GM19397 (cell line): ENCODE measurements around the gene UBE2R2.
"Not testable (repeated sequence)": the region's sequence is repeated elsewhere in the genome, so short reads cannot be mapped to it uniquely, and the experiment has no call there.

ENCODE experiments used
- ATAC-seq: cut with Tn5 transposase; IDR thresholded peaks from one replicate; pipeline ENCODE4 v1.9.1; 2021; ENCODE audit warnings: mild to moderate bottlenecking, moderate library complexity; ENCODE audit not compliant: unreplicated experiment

Gene UBE2R2

DNA sequence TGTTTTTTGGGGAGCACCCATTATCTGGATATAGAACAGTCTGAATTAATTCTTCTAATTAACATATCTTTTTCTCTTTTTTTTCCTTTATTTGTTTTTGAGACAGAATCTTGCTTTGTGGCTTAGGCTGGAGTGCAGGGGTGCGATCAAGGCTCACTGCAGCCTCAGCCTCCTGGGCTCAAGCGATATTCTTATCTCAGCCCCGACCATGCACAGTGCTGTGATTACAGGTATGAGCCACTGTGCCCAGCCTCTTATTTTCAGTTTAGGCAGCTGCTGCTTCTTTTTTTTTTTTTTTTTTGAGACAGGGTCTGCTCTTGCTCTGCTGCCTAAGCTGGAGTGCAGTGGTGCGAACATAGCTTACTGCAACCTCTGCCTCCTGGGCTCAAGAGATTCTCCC lies 20.2 kb downstream of the UBE2R2 start:
- ATAC-seq: no peak

DNA sequence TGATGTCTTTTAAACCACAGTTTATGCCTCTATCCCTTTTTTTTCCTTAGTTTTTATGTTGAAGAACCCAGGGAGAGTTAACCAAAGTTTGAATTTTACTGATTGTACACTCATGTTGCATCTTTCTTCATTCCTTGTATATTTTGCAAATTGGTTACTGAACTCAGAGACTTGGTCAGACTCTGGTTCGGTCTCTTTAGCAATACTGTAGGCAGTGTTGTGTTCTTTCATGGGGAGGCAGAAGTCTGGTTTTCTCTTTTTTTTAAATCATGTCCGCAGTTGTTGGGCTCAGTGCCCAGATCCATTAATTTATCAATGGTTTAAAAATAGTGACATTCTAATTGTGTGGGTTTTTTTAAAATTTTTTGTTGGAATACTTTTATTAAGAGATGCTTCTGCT lies 23.4 kb downstream of the UBE2R2 start:
- no peak for ATAC-seq

DNA sequence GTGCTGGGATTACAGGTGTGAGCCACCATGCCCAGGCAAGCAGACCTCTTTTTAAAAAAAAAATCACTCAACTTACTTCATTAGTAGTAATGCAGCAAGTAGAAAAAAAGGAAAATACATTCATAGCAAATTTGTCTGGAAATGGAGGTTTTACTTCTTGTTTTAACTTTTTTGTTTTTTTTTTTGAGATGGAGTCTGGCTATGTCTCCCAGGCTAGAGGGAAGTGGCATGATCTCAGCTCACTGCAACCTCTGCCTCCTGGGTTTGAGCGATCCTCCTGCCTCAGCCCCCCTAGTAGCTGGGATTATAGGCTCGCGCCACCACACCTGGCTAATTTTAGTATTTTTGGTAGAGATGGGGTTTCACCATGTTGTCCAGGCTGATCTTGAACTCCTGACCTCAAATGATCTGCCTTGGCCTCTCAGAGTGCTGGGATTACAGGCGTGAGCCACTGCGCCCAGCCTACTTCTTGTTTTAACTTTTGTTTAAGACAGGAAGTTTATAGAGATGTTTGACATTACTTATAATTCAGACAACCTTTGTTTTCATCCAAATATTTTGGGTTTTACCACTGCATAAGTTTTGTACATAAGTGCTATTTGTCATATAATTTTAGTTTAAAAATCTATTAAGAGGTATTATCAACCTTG lies 26.5 kb downstream of the UBE2R2 start:
- no peak for ATAC-seq

DNA sequence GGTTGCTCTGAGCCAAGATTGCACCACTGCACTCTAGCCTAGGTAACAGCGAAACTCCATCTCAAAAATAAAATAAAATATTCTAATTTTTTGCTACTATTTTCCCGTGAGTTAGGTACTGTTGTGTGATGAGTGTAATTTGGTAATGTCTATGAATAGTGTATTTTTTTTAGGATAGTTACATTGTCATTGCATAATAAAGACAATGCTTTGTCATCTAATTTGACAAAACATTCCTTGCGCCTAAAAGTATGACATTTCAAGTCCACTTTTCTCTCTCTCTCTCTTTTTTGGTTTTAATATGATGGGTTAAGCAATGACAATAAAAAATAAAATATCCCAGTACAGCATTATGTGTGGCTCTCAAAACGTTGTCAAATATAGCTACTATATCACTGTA lies 29.3 kb downstream of the UBE2R2 start:
- ATAC-seq: no peak

DNA sequence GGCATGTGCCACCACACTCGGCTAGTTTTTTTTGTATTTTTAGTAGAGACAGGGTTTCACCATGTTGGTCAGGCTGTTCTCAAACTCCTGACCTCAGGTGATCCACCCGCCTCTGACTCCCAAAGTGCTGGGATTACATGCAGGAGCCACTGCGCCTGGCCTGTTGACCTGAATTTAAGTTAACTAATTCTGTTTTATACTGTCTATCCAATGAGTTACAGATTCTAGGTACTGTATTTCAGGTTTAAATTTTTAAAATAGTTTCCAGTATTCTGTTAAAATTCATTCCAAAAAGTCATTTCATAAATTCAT lies 30.9 kb downstream of the UBE2R2 start:
- not testable (repeated sequence) for ATAC-seq

DNA sequence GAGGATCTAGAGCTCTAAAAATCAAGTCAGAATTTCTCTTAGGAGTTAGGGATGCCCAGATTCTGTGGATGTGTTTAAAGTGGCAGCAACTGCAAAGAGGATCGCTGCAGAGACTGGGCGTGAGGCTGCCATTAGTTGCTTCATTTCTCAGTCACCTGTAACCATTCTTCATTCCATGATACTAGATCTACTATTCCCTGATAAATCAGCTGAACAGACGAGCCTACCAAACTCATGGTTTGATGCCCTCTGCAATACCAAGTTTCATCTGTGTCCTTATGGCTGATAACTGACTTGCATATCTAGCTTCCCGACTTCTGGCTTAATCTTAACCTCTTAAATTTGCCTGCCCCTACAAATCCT lies 33.3 kb downstream of the UBE2R2 start:
- no peak for ATAC-seq

DNA sequence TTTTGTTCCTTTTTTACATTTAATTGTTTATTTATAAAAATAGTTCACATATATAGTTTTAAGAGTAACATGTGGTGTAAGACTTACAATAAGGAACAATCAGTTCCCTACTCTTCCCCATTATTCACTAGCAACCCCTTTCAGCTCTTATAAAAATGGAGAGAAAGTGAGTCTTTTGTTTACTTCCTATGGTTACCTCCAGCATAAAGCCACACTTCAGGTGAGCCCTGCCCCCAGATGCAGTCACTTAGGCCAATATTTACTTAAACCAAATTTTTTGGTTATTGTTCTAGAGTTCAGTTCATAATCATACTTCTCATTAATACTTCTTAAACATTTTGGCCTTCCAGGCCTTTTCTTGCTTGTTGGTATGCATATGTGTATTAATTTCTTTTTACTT lies 33.7 kb downstream of the UBE2R2 start:
- no peak for ATAC-seq

DNA sequence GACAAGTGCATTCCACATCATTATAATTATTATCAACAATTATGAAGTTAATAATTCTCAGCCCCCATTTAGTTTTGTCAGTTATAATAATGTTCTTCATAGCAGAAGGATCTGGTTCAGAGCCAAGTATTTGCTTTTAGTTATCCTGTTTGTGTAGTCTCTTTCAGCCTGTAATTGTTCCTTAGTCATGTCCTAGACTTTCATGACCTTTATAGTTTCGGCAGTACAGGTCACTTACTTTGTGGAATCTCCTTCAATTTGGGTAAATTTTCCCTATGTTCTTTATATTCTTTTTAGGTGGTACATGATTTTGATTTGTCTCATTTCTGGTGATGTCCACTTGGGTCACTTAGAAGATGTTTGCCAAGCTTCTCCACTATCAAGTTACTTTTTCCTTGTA lies 34.3 kb downstream of the UBE2R2 start:
- no peak for ATAC-seq

DNA sequence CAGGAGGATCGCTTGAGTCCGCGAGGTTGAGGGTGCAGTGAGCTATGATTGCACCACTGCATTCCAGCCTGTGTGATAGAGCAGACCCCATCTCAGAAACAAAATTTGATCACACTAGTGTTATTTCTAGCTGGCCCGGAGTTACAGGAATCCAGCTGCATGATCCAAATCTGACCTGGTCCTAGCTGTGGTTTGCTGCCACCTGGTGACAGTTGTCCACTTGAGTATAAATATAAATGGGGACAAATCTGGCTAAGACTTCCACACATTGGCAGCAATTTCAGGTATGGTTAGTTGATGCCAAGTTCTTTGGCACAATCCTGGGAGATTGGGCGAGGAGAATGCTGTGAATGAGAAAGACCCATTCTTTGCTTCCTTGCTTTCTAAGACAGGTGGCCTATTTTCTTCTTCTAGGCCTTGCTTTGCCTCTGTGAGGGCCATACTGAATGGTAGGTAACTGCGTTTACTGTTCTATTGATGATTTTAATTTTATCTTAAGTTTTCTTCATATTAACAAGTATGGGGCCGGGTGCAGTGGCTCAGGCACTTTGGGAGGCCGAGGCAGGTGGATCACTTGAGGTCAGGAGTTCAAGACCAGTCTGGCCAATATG lies 35.4 kb downstream of the UBE2R2 start:
- ATAC-seq: no peak

DNA sequence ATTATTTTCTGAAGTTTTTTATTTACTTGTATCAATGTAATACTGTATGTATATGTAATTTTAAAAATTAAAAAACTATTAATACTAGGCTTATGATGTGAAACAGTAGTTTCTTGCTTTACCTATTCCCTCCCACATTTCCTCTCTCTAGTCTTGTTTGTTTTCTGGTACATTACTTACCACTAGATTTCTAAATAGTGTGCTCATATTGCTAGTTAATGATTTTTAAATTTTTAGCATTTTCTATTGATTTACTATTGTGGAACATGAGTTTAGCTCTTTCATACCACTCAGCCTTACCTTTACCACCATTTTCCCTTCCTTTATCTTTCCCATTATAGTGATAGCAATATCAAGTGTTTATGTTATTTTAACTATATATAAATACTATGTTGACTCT lies 39.3 kb downstream of the UBE2R2 start:
- no peak for ATAC-seq

DNA sequence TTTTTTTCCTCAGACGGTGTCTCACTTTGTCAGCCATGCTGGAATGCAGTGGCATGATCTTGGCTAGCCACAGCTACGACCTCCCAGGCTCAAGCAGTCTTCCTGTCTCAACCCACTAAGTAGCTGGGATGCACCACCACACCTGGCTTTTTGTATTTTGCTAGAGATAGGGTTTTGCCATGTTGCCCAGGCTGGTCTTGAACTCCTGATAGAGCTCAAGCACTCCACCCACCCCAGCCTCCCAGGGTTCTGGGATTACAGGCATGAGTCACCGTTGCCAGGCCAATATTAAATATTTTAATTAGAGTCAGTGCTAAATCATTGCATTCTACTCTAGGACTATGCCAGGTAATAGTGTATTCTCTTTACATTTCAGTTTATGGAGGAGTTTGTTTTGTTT lies 41.5 kb downstream of the UBE2R2 start:
- no peak for ATAC-seq

DNA sequence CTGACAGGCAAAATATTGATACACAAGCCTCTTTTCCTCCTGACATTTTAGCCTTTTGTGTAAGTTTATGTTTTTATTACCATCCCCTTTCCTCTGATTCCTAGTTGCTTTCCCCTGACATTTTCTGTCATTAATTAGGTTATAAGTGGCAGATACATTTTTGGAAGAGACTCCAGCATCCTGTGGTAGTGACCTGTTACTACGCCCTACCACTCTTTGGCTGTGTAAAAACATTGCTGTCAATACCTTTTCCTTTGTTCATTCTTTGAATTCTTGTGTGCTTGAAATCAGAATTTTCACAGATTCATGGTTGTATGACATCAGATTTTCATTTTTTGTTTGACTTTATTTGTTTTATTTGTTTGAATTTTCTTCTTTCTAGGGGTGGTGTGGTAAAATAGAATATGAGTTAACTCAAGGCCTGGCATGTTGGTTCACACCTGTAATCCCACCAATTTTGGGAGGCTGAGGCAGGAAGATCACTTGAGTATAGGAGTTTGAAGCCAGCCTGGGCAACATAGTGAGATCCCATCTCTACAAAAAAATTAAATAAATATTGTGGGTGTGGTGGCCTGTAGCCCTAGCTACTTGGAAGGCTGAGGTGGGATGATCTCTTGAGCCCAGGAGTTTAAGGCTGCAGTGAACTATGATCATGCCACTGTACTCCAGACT lies 43.4 kb downstream of the UBE2R2 start:
- ATAC-seq: no peak

DNA sequence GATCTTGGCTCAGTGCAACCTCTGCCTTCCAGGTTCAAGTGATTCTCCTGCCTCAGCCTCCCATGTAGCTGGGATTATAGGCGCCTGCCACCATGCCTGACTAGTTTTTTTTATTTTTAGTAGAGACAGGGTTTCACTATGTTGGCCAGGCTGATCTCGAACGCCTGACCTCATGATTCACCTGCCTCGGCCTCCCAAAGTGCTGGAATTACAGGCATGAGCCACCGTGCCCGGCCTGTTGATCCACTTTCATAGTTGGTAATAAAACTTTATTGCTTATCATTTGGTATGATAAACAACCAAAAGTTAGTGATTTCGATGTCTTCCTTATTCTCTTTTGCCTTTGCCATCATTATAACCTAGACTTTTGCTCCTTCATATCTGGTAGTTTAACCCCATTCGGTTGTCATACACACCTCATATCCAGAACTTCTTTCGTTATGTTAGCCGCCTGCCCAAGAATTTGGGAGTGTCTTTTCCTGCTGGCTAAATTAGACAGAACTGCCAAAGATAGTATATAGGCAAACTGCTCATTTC lies 45.0 kb downstream of the UBE2R2 start:
- ATAC-seq: no peak

DNA sequence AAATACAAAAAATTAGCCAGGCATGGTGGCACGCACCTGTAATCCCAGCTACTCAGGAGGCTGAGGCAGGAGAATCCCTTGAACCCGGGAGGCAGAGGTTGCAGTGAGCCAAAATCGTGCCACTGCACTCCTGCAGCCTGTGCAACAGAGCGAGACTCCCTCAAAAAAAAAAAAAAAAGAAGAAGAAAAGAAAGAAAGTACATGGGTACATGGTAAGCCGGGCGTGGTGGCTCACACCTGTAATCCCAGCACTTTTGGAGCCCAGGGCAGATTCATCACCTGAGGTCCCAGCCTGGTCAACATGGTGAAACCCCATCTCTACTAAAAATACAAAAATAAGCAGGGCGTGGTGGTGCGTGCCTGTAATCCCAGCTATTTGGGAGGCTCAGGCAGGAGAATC lies 46.1 kb downstream of the UBE2R2 start:
- ATAC-seq: not testable (repeated sequence)

DNA sequence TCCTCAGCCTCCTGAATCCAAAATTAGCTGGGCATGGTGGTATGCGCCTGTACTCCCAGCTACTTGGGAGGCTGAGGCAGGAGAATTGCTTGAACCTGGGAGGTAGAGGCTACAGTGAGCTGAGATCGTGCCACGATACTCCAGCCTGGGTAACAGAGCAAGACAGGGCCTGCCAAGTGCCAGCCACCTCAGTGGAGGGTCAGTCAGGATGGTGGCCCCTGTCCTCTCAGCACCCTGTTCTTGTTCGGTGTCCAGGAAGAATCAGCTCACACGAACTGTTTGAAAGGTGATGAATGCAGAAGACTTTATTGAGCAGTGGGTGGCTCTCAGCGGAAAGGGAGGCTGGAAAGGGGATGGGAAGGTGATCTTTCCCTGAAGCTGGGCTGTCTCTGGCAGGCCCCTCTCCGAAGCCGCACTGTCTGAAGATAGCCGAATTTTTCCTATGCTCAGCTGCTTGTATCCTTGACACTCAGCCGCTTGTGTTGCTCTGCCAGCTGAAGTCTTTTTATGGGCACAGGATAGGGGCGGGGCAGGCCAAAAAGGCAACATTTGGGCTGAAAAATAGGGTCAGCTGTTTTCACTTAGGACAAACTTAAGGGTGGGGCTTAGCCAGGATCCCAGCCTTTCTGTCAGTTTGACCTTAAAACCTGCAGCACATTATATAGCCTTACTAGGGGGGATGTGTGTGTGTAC lies 50.9 kb downstream of the UBE2R2 start:
- ATAC-seq: no peak

DNA sequence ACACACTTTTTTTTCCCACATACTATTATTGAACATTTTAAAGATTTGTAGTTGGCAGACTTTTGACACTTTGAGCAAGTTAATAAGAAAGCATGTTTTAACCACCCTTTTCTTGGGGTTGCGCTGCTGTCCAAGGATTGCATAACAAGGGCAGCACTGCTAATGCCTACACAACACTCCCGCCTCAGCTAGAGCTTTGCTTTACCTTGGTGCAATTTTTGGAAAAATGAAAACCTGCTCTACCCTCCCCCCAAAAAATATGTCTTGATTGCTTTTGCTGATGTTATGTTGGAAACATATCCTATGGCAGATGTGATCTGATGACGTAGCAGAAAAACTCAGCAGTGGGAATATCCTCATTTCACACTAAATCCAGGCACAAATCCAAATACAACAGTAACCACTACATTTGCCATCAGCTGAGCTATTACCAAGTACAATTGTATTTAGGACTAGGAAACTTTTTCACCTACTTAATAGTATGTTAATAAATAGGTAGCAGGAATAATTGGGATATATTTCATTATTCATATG lies 51.5 kb downstream of the UBE2R2 start:
- ATAC-seq: no peak

DNA sequence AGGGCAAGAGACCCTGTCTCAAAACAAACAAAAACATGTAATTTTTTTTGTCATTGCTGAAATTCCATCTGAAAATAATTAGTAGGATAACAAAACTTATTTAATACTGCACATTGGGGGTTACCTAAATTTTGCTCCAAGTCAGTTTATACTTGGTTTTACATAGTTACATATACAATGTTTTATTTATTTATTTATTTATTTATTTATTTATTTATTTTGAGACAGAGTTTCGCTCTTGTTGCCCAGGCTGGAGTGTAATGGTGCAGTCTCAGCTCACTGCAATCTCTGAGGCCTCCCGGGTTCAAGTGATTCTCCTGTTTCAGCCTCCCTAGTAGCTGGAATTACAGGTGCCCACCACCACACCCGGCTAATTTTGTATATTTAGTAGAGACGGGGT lies 52.3 kb downstream of the UBE2R2 start:
- ATAC-seq: not testable (repeated sequence)

DNA sequence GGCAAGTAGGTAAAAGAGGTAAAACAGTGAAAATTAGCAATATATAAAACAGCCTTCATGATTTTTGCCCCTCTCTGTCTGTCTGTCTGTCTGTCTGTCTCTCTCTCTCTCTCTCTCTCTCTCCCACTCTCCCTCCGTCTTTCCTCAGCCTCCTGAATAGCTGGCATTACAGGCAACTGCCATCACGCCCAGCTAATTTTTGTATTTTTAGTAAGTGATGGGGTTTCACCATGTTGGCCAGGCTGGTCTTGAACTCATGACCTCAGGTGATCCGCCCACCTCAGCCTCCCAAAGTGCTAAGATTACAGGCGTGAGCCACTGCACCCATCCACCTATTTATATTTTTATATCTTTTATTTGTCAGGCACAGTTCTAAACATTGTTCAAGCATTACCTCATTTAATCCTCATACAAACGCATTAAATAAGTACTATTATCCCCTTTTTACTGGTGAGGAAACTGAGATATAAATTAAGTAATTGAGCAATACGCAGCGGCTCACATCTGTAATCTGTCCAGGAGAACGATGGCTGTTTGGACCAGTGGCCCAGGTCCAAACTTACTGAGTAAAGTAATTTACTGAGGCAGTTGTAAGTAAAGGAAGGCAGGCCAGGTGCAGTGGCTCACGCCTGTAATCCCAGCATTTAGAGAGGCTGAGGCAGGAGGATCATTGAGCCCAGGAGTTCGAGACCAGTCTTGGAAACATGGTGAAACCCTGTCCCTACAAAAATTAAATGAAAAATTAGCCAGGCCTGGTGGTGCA lies 60.9 kb downstream of the UBE2R2 start:
- ATAC-seq: no peak

DNA sequence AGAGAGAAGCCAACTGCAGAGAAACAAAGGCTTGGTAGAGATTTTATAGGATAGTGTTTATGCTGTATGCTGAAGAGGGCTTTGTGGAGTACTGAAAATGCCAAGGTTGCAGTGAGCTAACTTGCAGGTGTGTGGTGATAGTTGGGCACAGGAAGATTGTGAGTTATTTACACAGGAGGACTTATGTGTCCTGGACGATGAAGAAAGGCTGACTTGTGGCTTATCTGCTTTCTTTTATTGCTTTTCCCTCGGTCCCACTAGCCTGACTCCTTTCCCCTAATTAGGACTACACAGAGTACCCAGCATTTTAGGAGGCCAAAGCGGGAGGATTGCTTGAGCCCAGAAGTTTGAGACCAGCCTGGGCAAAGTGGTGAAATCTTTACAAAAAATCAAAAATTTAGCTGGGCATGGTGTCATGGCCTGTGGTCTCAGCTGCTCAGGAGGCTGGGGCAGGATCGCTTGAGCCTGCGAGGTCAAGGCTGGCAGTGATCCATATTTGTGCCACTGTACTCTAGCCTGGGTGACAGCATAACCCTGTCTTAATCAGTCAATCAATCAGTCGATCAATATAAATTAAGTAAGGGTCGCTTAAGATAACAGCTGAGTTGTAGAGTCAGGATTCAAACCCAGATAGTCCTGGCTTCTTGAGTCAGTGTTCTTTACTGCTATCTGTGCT lies 61.9 kb downstream of the UBE2R2 start:
- no peak for ATAC-seq
